NCI-H1105 (cell line): ENCODE measurements around the gene IGF2.

Source experiments
- DNase-seq: peaks from one replicate; lab custom pipeline; 2025; lab: John Stamatoyannopoulos, UW

The IGF2 gene

GRCh38 chr11:2153581-2154194, 14.5 kb upstream of the IGF2 start:
- DNase-seq = no peak

- peak; percentile 77 for DNase-seq
Measured at GRCh38 chr11:2151500-2152257, 12.5 kb upstream of the IGF2 start.

- peak; percentile 42 for DNase-seq
Measured at GRCh38 chr11:2149864-2150847, 11.0 kb upstream of the IGF2 start.

- no peak for DNase-seq
Measured at GRCh38 chr11:2149460-2149859, 10.3 kb upstream of the IGF2 start.

- DNase-seq = no peak
Measured at GRCh38 chr11:2148595-2148994, 9.4 kb upstream of the IGF2 start.

- DNase-seq = no peak
Measured at GRCh38 chr11:2147391-2147790, 8.2 kb upstream of the IGF2 start.

GRCh38 chr11:2146051-2146450, 6.9 kb upstream of the IGF2 start:
- DNase-seq = no peak

GRCh38 chr11:2144544-2145248, 5.5 kb upstream of the IGF2 start:
- no peak for DNase-seq

GRCh38 chr11:2143799-2144543, 4.8 kb upstream of the IGF2 start:
- DNase-seq = no peak

GRCh38 chr11:2143477-2143798, 4.2 kb upstream of the IGF2 start:
- DNase-seq = no peak

- DNase-seq = no peak
Measured at GRCh38 chr11:2142762-2143202, 3.6 kb upstream of the IGF2 start.

- DNase-seq = no peak
Measured at GRCh38 chr11:2142300-2142759, 3.1 kb upstream of the IGF2 start.

GRCh38 chr11:2140411-2141400, 1.5 kb upstream of the IGF2 start:
- no peak for DNase-seq

GRCh38 chr11:2139621-2140337, 590 bp upstream of the IGF2 start:
- DNase-seq = no peak

GRCh38 chr11:2138431-2139122, 612 bp downstream of the IGF2 start:
- DNase-seq = peak; percentile 28

GRCh38 chr11:2138068-2138430, 1.1 kb downstream of the IGF2 start:
- peak; percentile 7 for DNase-seq

- DNase-seq = peak; percentile 34
Measured at GRCh38 chr11:2137202-2138067, 1.8 kb downstream of the IGF2 start.

- no peak for DNase-seq
Measured at GRCh38 chr11:2136952-2137201, 2.3 kb downstream of the IGF2 start.
